C4-2B (cell line): ENCODE results near the gene EGLN2.
"Not testable (repeated sequence)": the region's sequence is repeated elsewhere in the genome, so short reads cannot be mapped to it uniquely, and the experiment has no call there.

Experiments
- CTCF ChIP-seq: fragments of 450-650 bp; conservative IDR thresholded peaks from 2 replicates; pipeline ENCODE4 v1.5.1; 2017; ENCODE audit warnings: mild to moderate bottlenecking
- ZFX ChIP-seq: fragments of 450-650 bp; IDR thresholded peaks from 2 replicates; pipeline ENCODE4 v1.6.1; 2017

DNA sequence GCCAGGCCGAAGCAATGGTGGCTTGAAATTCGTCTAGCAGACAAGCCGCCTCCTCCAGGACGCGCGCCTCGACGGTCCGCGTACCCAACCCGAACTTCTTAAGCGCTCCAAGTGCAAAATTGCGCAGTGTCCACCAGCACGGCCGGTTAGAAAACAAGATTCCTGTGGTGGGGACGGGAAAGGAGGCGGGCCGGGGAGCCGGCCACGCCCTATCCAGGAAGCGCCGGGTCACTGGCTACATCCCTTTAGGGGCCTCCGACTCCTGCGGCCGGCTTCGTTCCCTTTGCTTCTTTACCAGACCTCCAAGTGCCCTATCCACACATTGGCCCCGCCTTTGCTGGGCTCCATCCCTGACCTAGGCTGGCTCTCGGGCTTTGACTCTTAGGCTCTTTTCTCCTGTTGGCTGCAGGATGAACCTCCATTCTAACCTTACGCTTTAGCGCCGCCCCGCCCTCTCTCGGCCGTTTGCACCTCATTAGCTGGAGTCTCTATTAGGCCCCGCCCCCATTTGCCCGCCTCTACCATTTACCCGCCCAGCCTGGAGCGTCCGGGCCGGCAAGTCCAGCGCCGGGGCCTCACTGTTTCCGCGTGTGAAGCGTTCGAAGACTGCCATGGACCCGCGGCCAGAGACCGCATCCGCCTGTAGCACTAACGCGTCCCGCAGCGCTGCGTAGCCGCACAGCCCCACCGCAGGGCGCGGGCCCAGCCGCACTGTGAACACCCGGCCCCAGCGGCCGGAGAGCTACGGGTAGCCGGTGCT, 11.8 kb downstream of the EGLN2 start:
- not testable (repeated sequence) for TF ChIP-seq CTCF, ZFX
